ENCODE measurements around the gene ASIC3. TPM values are rescaled to one million over a fixed set of nuclear protein-coding genes. Genes with fewer than 3 reads are reported as not detected.

ASIC3 gene
- total and polyA plus RNA-seq, 4 donors = 0.37 to 3.9 (median 2.4) TPM

GRCh38 chr7:151060113-151060415, 11.7 kb downstream of the ASIC3 start:
- Histone ChIP-seq H3K4me3 (peak overlapping the region; percentile 63), H3K9ac (ENCODE audit: insufficient read depth in 1 of 2, low read length in 2 of 2) (peak overlapping the region in 1 of 2 donors; percentile 34), H3K9me3 (ENCODE audit: control insufficient read depth in 4 of 4, insufficient read depth in 3 of 4, low read length in 3 of 4) (no peaks in the 10 kb centered on the region), H3K4me1 (ENCODE audit: control insufficient read depth in 5 of 5, insufficient read depth in 5 of 5, low read length in 5 of 5) (peaks cover 12 to 44% (median 26%) of the 10 kb centered on the region in 5 donors), H3K27ac (ENCODE audit: low read depth in 1 of 2, low read length in 1 of 2) (peak overlapping the region; percentile 37 to 96), H3K36me3 (ENCODE audit: control insufficient read depth in 4 of 4, insufficient read depth in 4 of 4, low read length in 4 of 4) (peaks cover 0 to 12% (median 7%) of the 10 kb centered on the region in 4 donors), H3K27me3 (ENCODE audit: control insufficient read depth in 3 of 3, insufficient read depth in 3 of 3, low read length in 2 of 3) (no peaks in the 10 kb centered on the region)
- ATAC-seq (ENCODE audit: insufficient read depth, low FRiP score) = no peak
- TF ChIP-seq, protein P1, sequence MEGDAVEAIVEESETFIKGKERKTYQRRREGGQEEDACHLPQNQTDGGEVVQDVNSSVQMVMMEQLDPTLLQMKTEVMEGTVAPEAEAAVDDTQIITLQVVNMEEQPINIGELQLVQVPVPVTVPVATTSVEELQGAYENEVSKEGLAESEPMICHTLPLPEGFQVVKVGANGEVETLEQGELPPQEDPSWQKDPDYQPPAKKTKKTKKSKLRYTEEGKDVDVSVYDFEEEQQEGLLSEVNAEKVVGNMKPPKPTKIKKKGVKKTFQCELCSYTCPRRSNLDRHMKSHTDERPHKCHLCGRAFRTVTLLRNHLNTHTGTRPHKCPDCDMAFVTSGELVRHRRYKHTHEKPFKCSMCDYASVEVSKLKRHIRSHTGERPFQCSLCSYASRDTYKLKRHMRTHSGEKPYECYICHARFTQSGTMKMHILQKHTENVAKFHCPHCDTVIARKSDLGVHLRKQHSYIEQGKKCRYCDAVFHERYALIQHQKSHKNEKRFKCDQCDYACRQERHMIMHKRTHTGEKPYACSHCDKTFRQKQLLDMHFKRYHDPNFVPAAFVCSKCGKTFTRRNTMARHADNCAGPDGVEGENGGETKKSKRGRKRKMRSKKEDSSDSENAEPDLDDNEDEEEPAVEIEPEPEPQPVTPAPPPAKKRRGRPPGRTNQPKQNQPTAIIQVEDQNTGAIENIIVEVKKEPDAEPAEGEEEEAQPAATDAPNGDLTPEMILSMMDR (IDR thresholded peaks at IDR 0.05; ENCODE audit: control extremely low read depth, extremely low read depth) = no peak
- no peak for DNase-seq
- WGBS, 2 donors = 2% methylated on average over 13 to 17 of the region's 17 CpGs

- WGBS, 2 donors = 14 to 22% methylated on average over 21 of the region's 21 CpGs
- Histone ChIP-seq H3K27me3 (ENCODE audit: control insufficient read depth in 3 of 3, insufficient read depth in 3 of 3, low read length in 2 of 3) (no peaks in the 10 kb centered on the region), H3K4me1 (ENCODE audit: control insufficient read depth in 5 of 5, insufficient read depth in 5 of 5, low read length in 5 of 5) (peaks cover 12 to 44% (median 26%) of the 10 kb centered on the region in 5 donors), H3K9ac (ENCODE audit: insufficient read depth in 1 of 2, low read length in 2 of 2) (peak overlapping the region in 1 of 2 donors; percentile 34), H3K27ac (ENCODE audit: low read depth in 1 of 2, low read length in 1 of 2) (peak overlapping the region; percentile 37 to 96), H3K4me3 (peak overlapping the region; percentile 63), H3K9me3 (ENCODE audit: control insufficient read depth in 4 of 4, insufficient read depth in 3 of 4, low read length in 3 of 4) (no peaks in the 10 kb centered on the region), H3K36me3 (ENCODE audit: control insufficient read depth in 4 of 4, insufficient read depth in 4 of 4, low read length in 4 of 4) (peaks cover 0 to 18% (median 10%) of the 10 kb centered on the region in 4 donors)
- DNase-seq (peak in 2 of 3 donors; percentile 30 to 39), ATAC-seq (ENCODE audit: insufficient read depth, low FRiP score) (no peak)
- TF ChIP-seq, protein P1 (IDR thresholded peaks at IDR 0.05; ENCODE audit: control extremely low read depth, extremely low read depth) = no peak
Measured at GRCh38 chr7:151060416-151061212, 12.3 kb downstream of the ASIC3 start.

DNA sequence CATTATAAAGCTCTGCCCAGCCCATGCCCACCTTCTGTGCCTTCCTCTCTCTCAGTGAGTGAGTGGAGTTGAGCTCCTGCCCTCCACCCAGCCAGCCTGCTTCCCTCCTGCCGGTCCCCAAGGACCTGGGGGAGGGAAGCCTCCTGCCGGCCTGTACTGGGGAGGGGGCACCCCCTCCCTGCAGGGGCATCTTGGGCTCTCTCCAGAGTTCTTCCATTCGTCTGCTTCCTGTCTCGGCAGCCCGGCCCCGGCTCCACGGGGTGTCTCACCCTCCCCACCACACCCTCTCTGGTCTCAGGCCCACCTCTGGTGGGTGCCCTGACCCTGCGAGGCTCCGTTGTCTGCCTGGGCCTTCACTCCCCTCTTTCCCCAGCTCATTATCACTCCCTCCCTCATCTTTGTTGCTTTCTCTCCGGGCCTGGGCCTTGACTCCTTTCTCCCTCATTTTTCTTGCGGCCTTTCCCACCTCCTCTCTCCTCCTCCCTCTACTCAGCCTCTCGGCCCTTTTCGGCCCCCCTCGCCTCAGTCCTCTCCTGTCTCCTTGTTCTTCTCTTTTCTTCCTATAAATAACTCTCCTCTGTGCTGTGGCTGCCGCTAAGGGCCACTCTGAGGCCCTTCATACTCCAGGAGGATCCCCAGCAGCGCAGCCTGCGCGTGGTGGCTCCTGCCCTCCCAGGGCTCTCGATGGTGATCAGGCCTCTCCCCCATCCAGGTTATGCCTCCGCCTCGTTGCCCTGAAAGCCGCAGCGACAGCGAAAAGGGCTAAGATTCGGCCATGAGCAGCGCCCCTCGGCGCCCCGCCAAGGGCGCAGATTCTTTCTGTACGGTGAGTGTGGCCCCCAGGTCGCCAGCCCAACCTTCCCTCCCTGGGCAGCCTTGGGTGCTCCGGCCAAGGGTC, 13.1 kb downstream of the ASIC3 start:
- WGBS, 2 donors = 56 to 85% methylated on average over 30 to 33 of the region's 33 CpGs
- no peak overlapping the region for H3K9ac ChIP-seq (ENCODE audit: insufficient read depth in 1 of 2, low read length in 2 of 2)
- DNase-seq (no peak), ATAC-seq (ENCODE audit: insufficient read depth, low FRiP score) (no peak)
- peaks cover 12 to 44% (median 26%) of the 10 kb centered on the region in 5 donors for H3K4me1 ChIP-seq (ENCODE audit: control insufficient read depth in 5 of 5, insufficient read depth in 5 of 5, low read length in 5 of 5)
- no peaks in the 10 kb centered on the region for H3K27me3 ChIP-seq (ENCODE audit: control insufficient read depth in 3 of 3, insufficient read depth in 3 of 3, low read length in 2 of 3)
- H3K27ac ChIP-seq (ENCODE audit: low read depth in 1 of 2, low read length in 1 of 2) = peak overlapping the region in 1 of 2 donors; percentile 35
- peaks cover 0 to 24% (median 15%) of the 10 kb centered on the region in 4 donors for H3K36me3 ChIP-seq (ENCODE audit: control insufficient read depth in 4 of 4, insufficient read depth in 4 of 4, low read length in 4 of 4)
- no peaks in the 10 kb centered on the region for H3K9me3 ChIP-seq (ENCODE audit: control insufficient read depth in 4 of 4, insufficient read depth in 3 of 4, low read length in 3 of 4)
- TF ChIP-seq, protein P1 (IDR thresholded peaks at IDR 0.05; ENCODE audit: control extremely low read depth, extremely low read depth) = no peak
- no peak overlapping the region for H3K4me3 ChIP-seq

Data from lung (tissue), 12 donors.